HG03045 (cell line): ENCODE data around the gene PLEKHF1.

ENCODE experiments used
- ATAC-seq: cut with Tn5 transposase; IDR thresholded peaks from one replicate; pipeline ENCODE4 v1.9.1; 2021; ENCODE audit warnings: mild to moderate bottlenecking, moderate library complexity; ENCODE audit not compliant: unreplicated experiment

Gene PLEKHF1

DNA sequence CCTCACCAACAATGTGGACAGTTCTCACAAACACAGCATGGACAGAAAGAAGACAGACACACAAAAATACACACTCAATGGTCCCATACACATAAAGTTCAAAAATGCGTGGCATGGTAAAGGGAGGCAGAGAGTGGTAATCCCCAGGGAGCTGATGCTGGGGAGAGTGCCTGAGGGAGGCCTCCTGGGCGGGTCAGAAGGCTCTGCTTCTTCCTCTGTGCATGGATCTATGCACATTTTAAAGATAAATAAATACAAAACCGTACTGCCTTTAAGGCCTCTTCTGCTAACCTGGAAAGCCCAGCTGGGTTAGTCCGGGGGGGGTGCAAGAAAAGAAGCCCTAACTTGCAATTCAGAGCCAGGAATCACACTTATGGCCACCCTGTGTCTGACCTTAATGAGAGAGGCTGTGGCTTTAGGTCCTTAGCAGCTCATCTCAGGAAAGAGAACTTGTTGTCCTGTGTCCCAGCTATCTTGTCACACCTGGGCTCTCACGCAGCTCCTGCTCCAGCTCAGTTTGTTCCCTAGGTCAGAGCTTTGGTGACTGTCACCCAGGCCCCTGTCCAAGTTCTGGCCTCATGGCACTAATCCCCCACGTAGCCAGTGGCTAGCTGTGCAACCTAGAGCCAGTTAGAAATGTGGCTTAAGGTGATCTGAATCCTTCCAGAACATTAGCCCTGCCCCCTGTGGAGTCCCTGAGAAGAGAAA is 30.7 kb upstream of the PLEKHF1 start:
- no peak for ATAC-seq

DNA sequence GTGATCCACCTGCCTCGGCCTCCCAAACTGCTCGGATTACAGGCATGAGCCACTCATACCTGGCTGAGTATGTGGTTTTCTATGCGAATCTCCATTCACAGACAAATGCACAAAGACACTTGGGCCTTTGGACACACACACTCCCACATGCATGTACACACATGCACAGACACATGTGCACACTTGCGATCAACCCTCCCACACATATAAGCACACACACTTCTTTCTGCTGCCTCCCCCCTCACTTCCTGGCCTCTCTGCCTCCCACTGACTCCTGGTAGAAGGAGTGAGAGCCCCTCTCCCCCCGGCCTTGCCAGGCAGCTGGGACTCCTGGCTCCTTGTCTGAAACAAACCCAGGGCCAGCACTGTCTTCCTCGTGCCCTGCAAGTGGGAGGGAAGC is 29.3 kb upstream of the PLEKHF1 start:
- no peak for ATAC-seq

DNA sequence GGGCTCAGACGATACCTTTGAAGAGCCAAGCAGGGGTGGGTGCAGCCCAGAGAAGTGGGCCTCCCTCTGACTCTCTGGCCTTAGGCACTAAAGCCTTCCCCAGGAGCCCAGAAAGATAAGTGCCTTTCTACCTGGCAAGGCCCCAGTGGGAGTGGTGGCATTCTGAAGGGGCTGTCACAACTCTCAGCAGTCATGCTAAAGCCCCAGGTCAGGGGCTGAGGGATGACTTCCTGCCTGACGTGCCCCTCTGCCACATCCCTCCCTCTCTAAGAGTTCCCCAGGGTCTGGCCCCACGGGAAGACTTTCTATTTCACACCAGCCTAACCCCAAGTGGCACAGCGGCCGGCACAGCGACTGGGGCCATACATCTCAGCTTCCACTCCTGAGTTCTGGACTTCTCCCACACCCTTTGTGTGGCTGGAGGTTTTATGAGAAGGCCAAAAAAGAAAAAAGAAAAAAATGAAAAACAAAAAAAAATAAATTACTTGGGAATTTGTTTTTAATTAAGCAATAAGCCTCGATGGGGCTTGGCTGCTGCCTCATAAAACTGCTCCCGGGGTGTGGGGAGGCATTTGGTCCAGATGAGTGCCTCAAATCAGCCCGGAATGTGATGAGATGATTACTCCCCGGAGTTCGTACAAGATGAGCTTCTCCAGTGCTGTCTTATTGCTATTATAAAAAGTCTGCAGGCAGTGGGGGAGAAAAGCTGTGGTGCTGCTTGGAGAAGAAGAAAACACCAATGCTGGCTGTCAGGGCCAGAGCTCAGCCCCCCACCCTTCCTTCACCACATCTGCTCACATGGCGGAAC is 28.5 kb upstream of the PLEKHF1 start:
- ATAC-seq = no peak

DNA sequence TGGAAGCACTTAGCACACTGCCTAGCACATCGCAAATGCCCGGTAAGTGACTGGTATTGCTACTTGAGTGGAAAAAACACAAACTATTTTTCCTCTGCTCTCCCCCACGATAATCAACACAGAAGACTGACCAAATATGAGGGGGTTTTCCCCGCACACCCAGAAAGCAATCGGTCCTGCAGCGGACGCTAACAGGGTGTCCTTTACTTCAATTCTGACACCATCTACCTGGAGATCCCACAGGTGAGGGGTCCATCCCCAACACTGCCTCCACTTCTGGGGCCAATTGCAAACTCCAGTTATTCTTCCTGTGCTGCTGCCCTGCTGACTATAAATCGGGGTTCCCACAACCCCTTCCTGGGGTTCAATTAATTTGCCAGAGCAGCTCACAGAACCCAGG is 26.2 kb upstream of the PLEKHF1 start:
- ATAC-seq = no peak

DNA sequence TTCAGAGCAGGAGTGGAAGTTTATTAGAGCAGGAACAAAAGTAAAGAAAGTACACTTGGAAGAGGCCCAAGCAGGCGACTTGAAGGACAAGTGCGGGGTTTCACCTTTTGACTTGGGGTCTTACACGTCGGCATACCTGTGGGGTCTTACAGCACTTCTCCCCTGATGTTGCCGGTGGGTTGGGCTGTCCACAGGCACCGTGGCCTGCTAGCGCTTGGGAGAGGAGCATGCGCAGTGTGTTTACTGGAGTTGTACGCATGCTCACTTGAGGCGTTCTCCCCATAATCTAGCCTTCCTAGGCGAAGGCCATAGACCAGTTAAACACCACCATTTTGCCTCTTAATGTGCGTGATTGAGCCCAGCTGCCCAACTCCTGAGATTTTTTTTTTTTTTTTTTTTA is 25.0 kb upstream of the PLEKHF1 start:
- ATAC-seq = no peak

DNA sequence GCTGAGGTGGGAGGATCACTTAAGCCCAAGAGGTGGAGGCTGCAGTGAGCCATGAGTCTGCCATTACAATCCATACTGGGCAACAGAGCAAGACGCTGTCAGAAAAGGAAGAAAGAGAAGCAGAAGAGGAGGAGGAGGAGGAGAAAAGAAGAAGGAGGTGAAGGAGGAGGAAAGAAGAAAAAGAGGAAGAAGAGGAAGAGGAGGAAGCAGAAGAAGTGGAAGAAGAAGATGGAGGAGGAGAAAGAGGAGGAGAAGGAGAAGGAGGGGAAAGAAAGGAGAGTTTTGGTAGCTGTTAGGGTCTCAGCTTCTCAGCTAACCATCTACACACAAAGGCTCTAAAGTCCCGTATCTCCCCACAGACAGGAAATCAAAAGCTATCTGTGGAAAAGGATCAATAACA is 23.7 kb upstream of the PLEKHF1 start:
- ATAC-seq = no peak

DNA sequence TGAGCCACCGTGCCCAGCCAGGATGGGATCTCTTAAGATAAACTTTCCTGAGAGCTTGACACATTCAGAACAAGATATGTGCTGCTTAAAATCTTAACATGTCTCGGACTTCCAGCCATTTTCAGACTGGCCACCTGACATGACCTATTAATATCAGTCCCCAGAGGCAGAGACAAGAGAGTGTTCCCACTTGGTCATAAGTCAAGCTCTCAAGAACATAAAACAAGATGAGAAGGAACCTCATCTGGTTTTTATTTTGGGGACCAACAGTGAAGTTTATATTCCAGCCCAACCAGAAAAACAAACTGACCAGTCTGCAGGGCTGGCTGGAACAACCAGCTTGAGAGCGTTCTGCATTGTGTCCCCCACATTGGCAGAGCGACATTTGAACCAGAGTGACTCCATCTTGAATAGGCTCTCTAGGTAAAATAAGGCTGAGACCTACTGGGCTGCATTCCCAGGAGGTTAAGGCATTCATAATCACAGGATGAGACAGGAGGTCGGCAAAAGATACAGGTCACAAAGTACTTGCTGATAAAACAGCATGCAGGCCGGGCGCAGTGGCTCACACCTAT is 21.8 kb upstream of the PLEKHF1 start:
- ATAC-seq = no peak

DNA sequence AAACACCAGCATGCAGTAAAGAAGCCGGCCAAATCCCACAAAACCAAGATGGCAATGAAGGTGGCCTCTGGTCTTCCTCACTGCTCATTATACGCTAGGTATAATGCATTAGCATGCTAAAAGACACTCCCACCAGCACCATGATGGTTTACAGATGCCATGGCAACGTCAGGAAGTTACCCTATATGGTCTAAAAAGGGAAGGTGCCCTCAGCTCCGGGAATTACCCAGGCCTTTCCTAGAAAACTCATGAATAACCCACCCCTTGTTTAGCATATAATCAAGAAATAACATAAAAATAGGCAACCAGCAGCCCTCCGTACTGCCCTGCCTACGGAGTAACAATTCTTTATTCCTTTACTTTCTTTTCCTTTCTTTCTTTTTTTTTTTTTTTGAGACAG is 21.1 kb upstream of the PLEKHF1 start:
- no peak for ATAC-seq

DNA sequence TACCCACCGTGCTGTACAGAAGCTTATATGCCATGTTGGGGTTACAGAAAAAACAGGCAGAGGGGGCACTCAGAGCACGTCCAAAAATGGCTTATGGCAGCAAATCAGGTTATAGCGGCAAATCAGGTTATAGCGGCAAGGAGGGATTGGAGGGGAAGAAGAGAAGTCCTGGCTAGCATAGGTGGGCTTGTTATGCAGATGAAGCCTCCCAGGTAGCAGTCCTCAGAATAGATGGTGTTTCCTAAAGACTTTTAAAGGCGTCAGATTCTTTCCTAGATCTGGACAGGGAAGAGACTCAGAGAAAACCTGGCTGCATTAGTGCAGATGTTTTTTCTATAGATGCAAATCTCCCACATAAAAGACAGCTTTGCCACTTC is 19.8 kb upstream of the PLEKHF1 start:
- ATAC-seq = no peak

DNA sequence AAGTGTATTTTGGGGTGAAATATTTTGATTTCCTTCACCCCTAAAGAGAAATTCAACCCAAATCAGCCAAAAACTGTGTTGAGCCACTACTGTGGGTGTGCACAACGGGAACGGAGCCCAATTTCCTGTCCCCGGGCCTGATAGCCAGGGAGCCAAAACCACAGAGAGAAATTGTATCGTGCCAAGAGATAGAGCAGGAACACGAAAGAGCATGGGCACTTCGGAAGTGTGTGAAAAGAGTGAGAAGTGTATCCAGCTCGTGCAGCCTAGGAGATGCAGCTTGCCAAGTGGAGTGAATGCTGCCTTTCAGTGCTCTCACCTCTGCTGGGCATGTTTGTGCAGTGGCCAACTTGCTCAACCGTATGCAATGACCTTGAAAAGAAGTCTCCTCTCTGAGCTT is 19.4 kb upstream of the PLEKHF1 start:
- ATAC-seq = no peak

DNA sequence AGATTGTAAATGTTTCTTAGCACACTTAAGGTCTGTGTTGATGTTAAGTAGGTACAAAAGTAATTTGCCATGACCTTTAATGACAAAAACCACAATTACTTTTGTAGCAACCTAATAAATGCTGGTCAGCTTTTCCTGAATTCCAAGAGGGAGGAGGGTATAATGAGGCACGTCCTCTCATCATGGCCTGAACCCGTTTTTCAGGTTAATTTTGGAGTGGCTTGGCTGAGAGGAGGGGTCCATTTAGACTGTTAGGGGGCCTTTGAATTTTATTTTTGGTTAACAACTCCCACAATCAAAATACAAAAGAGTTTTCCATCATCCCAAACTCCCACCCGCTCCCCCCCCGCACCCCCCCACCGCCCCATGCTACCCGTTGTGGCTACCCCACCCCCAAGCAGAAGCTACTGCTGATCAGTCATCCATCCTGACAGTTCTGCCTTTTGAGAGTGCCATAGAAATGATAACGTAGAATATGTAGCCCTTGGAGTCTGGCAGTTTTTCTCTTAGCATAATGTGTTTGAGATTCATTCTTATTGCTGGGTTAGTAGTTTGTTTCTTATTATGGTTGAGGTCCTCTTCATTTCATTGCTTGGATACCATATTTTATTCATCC is 14.4 kb upstream of the PLEKHF1 start:
- no peak for ATAC-seq

DNA sequence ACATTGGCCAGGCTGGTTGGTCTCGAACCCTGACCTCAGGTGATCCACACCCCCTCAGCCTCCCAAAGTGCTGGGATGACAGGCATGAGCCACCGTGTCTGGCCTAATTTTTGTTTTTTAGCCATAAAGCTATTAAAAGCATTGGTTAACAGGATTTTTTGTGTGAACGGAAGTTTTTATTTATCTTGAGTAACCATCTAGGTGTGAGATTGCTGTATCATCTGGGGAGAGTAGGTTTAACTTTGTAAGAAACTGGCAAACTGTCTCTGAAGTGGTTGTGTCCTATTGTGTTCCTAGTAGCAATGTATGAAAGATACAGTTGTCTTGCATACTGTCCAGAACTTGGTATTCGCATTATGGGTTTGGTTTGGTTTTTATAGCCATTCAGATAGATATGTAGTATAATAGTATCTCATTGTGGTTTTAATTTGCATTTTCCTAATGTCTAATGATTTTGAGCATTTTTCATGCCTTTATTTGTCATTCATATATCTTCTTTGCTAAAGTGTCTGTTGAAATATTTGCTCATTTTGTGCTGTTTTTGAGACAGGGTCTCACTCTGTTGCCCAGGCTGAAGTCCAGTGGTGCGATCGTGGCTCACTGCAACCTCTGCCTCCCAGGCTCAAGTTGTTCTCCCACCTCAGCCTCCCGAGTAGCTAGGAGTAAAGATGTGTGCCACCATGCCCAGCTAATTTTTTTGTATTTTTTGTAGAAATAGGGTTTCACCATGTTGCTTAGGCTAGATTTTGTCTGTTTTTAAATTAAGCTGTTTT is 13.5 kb upstream of the PLEKHF1 start:
- ATAC-seq = no peak

DNA sequence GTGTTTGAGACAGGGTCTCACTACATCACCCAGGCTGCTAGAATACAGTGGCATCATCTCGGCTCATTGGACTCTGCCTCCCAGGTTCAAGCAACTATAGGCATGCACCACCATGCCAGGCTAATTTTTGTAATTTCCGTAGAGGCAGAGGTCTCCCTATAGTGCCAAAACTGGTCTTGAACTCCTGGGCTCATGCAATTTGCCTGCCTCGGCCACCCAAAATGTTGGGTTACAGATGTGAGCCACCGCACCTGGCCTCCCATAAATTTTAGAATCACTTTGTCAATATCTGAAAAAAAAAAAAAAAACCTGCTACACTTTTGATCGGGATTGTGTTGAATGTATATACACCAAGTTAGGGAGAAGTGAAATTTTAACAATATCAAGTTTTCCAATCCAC is 11.9 kb upstream of the PLEKHF1 start:
- ATAC-seq = no peak

DNA sequence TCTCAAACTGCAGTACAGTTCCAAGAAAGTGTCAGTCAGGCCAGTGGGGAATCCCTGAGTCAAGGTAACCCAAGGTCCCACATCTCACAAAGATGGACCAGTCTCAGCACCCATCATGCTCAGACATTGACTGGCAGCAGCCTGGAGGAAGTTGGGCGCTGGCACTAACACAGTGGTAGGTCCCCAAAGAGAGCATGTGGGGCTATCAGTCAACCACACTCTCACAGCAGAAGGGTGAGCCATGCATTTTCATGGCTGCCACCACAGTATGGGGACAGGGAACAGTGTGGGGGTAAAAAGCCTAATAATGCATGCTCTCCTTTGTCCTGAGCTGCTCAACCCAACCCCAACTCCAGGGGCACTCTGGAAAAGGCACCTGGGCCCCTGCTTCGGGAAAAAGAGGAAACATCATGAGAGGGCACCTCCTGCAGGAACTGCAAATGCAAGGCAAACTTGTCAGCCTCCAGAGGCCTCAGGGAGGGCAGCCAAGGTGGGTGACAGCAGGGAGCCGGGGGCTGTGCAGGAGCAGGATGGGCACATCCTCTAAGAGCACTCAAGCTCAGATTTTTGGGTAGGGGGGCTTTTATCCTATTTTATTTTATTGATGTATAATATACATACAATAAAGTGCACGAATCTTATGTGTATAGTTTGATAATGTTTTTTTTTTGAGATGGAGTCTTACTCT is 9.5 kb upstream of the PLEKHF1 start:
- no peak for ATAC-seq

DNA sequence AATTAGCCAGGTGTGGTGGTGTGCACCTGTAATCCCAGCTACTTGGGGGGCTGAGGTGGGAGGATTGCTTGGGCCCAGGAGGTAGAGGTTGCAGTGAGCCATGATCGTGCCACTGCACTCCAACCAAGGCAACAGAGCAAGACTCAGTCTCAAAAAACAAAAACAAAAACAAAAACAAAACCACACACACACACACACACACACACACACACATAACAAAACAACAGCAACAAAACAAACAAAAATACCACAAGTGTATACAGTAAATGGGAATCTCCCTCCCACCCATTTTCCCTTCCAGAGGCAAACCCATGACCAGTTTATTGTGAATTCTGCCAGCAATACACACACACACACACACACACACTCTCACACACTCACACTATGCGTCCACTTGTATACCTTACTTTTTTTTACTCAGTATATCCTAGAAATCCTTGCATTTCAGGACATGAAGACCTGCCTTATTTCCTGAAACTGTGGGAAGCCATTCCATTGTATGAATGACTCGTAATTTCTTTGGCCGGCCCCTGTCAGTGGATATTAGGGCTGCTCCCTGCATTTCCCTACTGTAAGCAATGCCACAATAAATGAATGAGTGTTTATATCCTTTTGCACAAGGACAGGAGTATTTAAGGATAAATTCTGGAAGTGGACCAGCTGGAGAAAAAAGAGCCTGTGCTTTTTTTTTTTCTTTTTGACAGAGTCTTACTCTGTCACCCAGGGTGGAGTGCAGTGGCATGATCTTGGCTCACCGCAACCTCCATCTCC is 6.9 kb upstream of the PLEKHF1 start:
- no peak for ATAC-seq

DNA sequence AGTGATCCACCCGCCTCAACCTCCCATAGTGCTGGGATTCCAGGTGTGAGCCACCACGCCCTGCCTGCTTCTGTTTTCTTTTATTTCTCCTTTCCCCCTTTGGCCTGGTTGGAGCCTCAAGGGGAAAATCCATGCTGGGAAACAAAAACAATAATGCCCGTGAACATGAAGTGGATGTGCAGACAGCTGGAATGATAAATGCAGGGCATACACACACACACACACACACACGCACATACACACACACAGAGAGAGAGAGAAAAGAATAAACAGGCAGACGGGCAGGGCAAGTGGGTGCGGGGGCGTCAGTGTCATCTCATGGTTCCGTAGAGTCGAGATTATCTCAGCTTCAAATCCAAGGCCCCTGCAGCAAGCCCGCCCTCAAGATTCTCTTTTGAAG is 4.4 kb upstream of the PLEKHF1 start:
- ATAC-seq = no peak

DNA sequence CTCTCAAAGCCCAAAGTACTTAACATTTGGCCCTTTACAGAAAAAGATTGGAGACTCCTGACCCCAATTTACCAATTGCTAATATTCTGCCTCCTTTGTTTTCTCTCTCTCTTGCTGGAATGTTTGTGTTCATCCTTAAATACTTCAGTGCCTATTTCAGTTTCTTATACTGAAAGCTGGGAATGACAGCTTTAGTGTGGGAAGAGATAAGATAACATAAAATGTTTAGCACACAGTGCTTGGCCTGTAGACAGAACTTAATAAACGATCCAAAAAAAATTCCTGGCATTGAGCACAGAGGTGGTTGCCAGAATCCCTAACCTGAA is 3.0 kb upstream of the PLEKHF1 start:
- ATAC-seq = no peak

DNA sequence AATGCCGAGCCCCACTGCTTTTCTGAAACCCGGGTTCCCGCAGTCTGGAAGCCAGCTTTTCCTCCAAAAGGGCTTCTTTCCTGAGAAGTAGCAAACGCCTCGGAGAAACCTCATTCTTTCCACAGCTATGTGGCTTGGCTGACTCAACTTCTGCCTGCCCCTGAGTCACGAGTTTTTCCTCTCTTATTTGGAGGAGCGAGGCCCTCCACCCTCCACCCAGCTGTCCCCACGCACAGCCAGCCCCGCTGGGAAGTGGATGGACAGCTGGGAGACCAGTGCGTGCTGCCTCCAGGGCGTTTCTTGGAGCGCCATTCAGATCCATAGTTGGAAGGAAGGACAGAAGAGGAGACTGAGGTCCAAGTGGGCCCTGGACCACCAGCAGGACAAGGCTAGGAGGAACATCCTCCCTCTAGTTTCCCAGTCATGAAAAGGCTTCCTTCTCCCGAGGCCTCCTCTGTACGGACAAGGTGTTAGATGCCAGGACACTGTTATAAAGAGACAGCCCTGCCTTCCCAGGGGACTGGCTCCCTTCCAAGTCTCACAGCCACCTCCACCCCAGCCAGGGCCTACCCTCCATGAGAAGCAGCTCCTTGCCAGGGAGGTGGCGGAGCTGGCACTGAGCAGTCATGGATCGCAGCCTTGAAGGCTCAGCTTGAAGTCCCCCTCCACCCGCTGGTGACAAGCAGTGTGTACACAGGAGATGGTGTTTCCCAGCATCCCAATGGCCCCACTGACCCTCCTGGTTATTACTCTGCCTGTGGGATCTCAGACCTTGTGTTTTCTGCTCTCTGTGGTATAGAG is 2.5 kb upstream of the PLEKHF1 start:
- ATAC-seq = no peak
